SK-N-SH (cell line): Measurements from ENCODE around the gene SLC25A42. TPM values are rescaled to one million over a fixed set of nuclear protein-coding genes. Genes with fewer than 3 reads are reported as not detected.

ENCODE experiments used
- CTCF ChIA-PET: fragments of 300-600, 350-600 bp; formaldehyde crosslinking; extraction: SDS; loops from one replicate; lab custom pipeline; 2021; lab: Yijun Ruan, JAX
- POLR2A ChIA-PET: fragments of 350-600 bp; sonication (Branson Sonifier 250); formaldehyde crosslinking; extraction: SDS; loops from one replicate; lab custom pipeline; 2020; ENCODE audit warnings: antibody characterized with exemption, inconsistent platforms; lab: Yijun Ruan, JAX
- DNase-seq: peaks from one replicate; pipeline ENCODE4 v3.0.0; 2012
- H2AFZ ChIP-seq: fragments of 200-600 bp; sonication (generic); 2 replicates; pipeline ENCODE4 v1.8.1; 2016; ENCODE audit warnings: antibody characterized with exemption, mild to moderate bottlenecking, low read depth
- H3F3A ChIP-seq: fragments of 200-600 bp; sonication (generic); replicated peaks from 2 replicates; pipeline ENCODE3; 2016; ENCODE audit warnings: antibody characterized with exemption, mild to moderate bottlenecking; ENCODE audit not compliant: insufficient read depth
- H3K27ac ChIP-seq, 2 experiments: fragments of 200-500 bp in 1 of 2; fragments of 200-600 bp in 1 of 2; sonication (Bioruptor generic) in 1 of 2; sonication (generic), shearing (Covaris generic) in 1 of 2; 2 replicates each; pipeline versions ENCODE4 v1.5.1 to v1.6.1; 2014 to 2016; ENCODE audit warnings: low read depth in 2 of 2, inconsistent platforms in 1 of 2, low read length in 1 of 2, mild to moderate bottlenecking in 1 of 2, mixed read lengths in 1 of 2
- H3K27me3 ChIP-seq: fragments of 200-600 bp; sonication (generic), shearing (Covaris generic); 2 replicates; pipeline ENCODE4 v1.6.1; 2016; ENCODE audit warnings: mixed run types; ENCODE audit not compliant: insufficient read depth
- H3K36me3 ChIP-seq, 2 experiments: fragments of 200-500 bp in 1 of 2; fragments of 200-600 bp in 1 of 2; sonication (Bioruptor generic) in 1 of 2; sonication (generic) in 1 of 2; replicated peaks in 1 of 2; 2 replicates each; pipeline versions ENCODE3 to v1.5.1; 2014 to 2016; ENCODE audit warnings: low read length in 1 of 2, mild to moderate bottlenecking in 1 of 2; ENCODE audit not compliant: insufficient read depth in 2 of 2, control insufficient read depth in 1 of 2
- H3K4me1 ChIP-seq, 2 experiments: fragments of 200-500 bp in 1 of 2; fragments of 200-600 bp in 1 of 2; sonication (Bioruptor generic) in 1 of 2; sonication (generic), shearing (Covaris generic) in 1 of 2; 2 replicates each; pipeline versions ENCODE4 v1.5.1 to v1.6.1; 2014 to 2016; ENCODE audit warnings: low read depth in 1 of 2, low read length in 1 of 2, mixed run types in 1 of 2; ENCODE audit not compliant: insufficient read depth in 2 of 2, control insufficient read depth in 1 of 2
- H3K4me2 ChIP-seq: fragments of 200-600 bp; sonication (generic), shearing (Covaris generic); 2 replicates; pipeline ENCODE4 v1.6.1; 2017; ENCODE audit warnings: mixed run types
- H3K4me3 ChIP-seq, 2 experiments: fragments of 200-500 bp in 1 of 2; fragments of 200-600 bp in 1 of 2; sonication (Bioruptor generic) in 1 of 2; sonication (generic), shearing (Covaris generic) in 1 of 2; 2 replicates each; pipeline versions ENCODE4 v1.5.1 to v1.8.1; 2014 to 2016; ENCODE audit warnings: low read depth in 2 of 2, inconsistent platforms in 1 of 2, low read length in 1 of 2, mild to moderate bottlenecking in 1 of 2, mixed read lengths in 1 of 2, moderate library complexity in 1 of 2
- H3K79me2 ChIP-seq: fragments of 200-600 bp; sonication (generic); 2 replicates; pipeline ENCODE4 v1.8.1; 2017; ENCODE audit warnings: mild to moderate bottlenecking; ENCODE audit not compliant: insufficient read depth
- H3K9ac ChIP-seq: fragments of 200-600 bp; sonication (generic); 2 replicates; pipeline ENCODE4 v1.6.1; 2017; ENCODE audit warnings: mixed run types
- H3K9me2 ChIP-seq: fragments of 200-600 bp; sonication (generic); 2 replicates; pipeline ENCODE4 v1.6.1; 2017; ENCODE audit warnings: mixed run types
- H3K9me3 ChIP-seq: fragments of 200-600 bp; sonication (generic); 2 replicates; pipeline ENCODE4 v1.6.1; 2017; ENCODE audit warnings: mixed run types, mild to moderate bottlenecking, moderate library complexity
- H4K20me1 ChIP-seq: fragments of 200-600 bp; sonication (generic); 2 replicates; pipeline ENCODE4 v1.6.1; 2017; ENCODE audit warnings: mild to moderate bottlenecking, mixed run types; ENCODE audit not compliant: insufficient read depth
- CHD2 ChIP-seq: fragments of 150-350 bp; IDR thresholded peaks from 2 replicates; pipeline ENCODE4 v1.6.1; 2018; ENCODE audit warnings: low read length; ENCODE audit not compliant: partially characterized antibody
- EZH2phosphoT487 ChIP-seq: fragments of 200-600 bp; sonication (generic); IDR thresholded peaks from 2 replicates; pipeline ENCODE4 v1.6.1; 2017; ENCODE audit warnings: low read depth, mixed run types, mild to moderate bottlenecking, antibody characterized with exemption, moderate library complexity, borderline replicate concordance
- FOSL2 ChIP-seq: IDR thresholded peaks from 2 replicates; pipeline ENCODE4 v1.4.0; 2012; ENCODE audit warnings: low read depth, mild to moderate bottlenecking, moderate library complexity, borderline replicate concordance
- GATA2 ChIP-seq: sonication (generic); formaldehyde crosslinking; IDR thresholded peaks from 2 replicates; pipeline ENCODE4 v1.5.0; 2020; ENCODE audit warnings: mild to moderate bottlenecking, missing genetic modification reagents
- MXI1 ChIP-seq: IDR thresholded peaks from 2 replicates; pipeline ENCODE4 v1.6.1; 2012; ENCODE audit warnings: mild to moderate bottlenecking, low read depth, low read length, improper control_type of control experiment
- NFIC ChIP-seq: IDR thresholded peaks from 2 replicates; pipeline ENCODE4 v1.4.0; 2012; ENCODE audit warnings: borderline replicate concordance
- NRF1 ChIP-seq: IDR thresholded peaks from 2 replicates; pipeline ENCODE4 v1.6.1; 2012; ENCODE audit warnings: low read depth, mild to moderate bottlenecking, low read length
- RCOR1 ChIP-seq: fragments of 150-350 bp; IDR thresholded peaks from 2 replicates; pipeline ENCODE4 v1.6.1; 2017; ENCODE audit warnings: antibody characterized with exemption, low read length
- RFX5 ChIP-seq: IDR thresholded peaks from 2 replicates; pipeline ENCODE4 v1.6.1; 2012; ENCODE audit warnings: mild to moderate bottlenecking, improper control_type of control experiment, low read length
- TAF1 ChIP-seq: IDR thresholded peaks from 2 replicates; pipeline ENCODE4 v1.6.1; 2012; ENCODE audit warnings: low read depth, mild to moderate bottlenecking, low read length, moderate library complexity, borderline replicate concordance
- WGBS: methylation state at CpG from one replicate; pipeline ENCODE4 v1.1.6; 2017; ENCODE audit warnings: low lambda C conversion rate; 5-methylcytosine and 5-hydroxymethylcytosine counted together
- polyA plus RNA-seq, 3 experiments: library from polyadenylated mRNA; depleted of rRNA; stranded (reverse); fragments of >200 nt; gene quantifications; 2 replicates each; pipeline ENCODE4 v1.2.3, GENCODE V29; 2012
- TF ChIP-seq, protein P1 (sequence below): fragments of 200-600 bp; sonication (generic); IDR thresholded peaks from 2 replicates; pipeline ENCODE4 v1.6.1; 2017; ENCODE audit warnings: antibody characterized with exemption, mild to moderate bottlenecking, moderate library complexity
- TF ChIP-seq, protein P2 (sequence below): fragments of 150-350 bp; IDR thresholded peaks from 2 replicates; pipeline ENCODE4 v1.6.1; 2017; ENCODE audit warnings: antibody characterized with exemption, low read length, low read depth, borderline replicate concordance
- TF ChIP-seq, protein P3 (sequence below): IDR thresholded peaks from 2 replicates; pipeline ENCODE4 v1.4.0; 2012; ENCODE audit warnings: low read depth
- TF ChIP-seq, protein P4 (sequence below): IDR thresholded peaks from 2 replicates; pipeline ENCODE4 v1.4.0; 2012; ENCODE audit warnings: low read depth, borderline replicate concordance
- TF ChIP-seq, protein P5 (sequence below): IDR thresholded peaks from 2 replicates; pipeline ENCODE4 v1.4.0; 2012; ENCODE audit warnings: low read depth, borderline replicate concordance

Gene SLC25A42
- polyA plus RNA-seq, 1 of the 3 experiments (the other 2 are of a cell fraction), result 6.1 TPM

DNA sequence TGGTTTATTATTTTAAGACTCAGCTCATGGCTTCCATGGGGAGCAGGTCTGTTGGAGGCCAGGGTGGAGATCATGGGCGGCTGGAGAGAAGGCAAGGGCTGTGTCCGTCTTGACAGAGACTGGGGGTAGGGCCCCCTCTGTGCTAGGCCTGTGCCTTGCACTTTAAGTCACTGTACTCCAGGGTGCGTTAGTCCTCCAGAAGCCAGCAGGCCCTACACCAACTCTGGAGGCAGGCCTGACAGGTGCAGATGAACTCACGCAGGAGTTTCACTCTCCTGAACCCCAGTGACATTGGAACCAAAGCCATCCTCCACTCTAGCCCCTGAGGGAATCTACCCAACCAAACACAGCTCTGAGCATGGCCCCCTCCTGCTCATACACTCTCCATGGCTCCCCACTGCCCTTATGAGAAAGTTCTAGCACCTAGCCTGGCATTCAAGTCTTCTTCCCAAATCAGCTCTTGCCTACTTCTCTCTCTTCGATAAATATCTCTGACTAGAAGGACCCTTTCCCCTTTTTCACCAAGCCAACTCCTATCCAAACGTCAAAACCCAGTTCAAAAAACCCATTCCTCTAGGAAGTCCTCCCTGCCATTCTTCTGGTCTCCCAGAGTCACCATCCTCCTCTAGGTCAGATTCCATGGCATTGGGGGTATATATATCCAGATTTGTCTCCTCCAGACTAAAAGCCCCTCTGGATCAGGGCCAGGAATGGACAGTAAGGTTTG lies 91.1 kb downstream of the SLC25A42 start:
- H3K79me2 ChIP-seq, result no peaks in the 10 kb centered on the region
- H3F3A ChIP-seq, result no peaks in the 10 kb centered on the region
- peaks cover 0 to 9% of the 10 kb centered on the region in 2 experiments for H3K36me3 ChIP-seq
- H3K4me2 ChIP-seq, result no peak overlapping the region
- H3K9ac ChIP-seq, result no peak overlapping the region
- ChIA-PET CTCF (interaction anchor here (5.9 to 6.5 kb wide), 2 partner anchors 8 to 21 kb away, joined by 51 to 79 read pairs; no protein-coding TSS in a partner anchor), POLR2A (no interaction called here)
- no peaks in the 10 kb centered on the region for H4K20me1 ChIP-seq
- no peaks in the 10 kb centered on the region for H3K27me3 ChIP-seq
- 90% methylated on average over 4 of the region's 6 CpGs for WGBS
- DNase-seq, result no peak
- no peak overlapping the region for H3K27ac ChIP-seq
- no peak overlapping the region for H2AFZ ChIP-seq
- H3K4me1 ChIP-seq, result no peaks in the 10 kb centered on the region
- TF ChIP-seq, protein P1, sequence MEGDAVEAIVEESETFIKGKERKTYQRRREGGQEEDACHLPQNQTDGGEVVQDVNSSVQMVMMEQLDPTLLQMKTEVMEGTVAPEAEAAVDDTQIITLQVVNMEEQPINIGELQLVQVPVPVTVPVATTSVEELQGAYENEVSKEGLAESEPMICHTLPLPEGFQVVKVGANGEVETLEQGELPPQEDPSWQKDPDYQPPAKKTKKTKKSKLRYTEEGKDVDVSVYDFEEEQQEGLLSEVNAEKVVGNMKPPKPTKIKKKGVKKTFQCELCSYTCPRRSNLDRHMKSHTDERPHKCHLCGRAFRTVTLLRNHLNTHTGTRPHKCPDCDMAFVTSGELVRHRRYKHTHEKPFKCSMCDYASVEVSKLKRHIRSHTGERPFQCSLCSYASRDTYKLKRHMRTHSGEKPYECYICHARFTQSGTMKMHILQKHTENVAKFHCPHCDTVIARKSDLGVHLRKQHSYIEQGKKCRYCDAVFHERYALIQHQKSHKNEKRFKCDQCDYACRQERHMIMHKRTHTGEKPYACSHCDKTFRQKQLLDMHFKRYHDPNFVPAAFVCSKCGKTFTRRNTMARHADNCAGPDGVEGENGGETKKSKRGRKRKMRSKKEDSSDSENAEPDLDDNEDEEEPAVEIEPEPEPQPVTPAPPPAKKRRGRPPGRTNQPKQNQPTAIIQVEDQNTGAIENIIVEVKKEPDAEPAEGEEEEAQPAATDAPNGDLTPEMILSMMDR, result no peak
- TF ChIP-seq CHD2 (no peak), FOSL2 (no peak), RFX5 (no peak), MXI1 (no peak), RCOR1 (no peak)
- TF ChIP-seq, protein P2, sequence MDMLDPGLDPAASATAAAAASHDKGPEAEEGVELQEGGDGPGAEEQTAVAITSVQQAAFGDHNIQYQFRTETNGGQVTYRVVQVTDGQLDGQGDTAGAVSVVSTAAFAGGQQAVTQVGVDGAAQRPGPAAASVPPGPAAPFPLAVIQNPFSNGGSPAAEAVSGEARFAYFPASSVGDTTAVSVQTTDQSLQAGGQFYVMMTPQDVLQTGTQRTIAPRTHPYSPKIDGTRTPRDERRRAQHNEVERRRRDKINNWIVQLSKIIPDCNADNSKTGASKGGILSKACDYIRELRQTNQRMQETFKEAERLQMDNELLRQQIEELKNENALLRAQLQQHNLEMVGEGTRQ, result no peak
- no peak overlapping the region for H3K4me3 ChIP-seq
- H3K9me3 ChIP-seq, result no peaks in the 10 kb centered on the region
- H3K9me2 ChIP-seq, result no peaks in the 10 kb centered on the region

DNA sequence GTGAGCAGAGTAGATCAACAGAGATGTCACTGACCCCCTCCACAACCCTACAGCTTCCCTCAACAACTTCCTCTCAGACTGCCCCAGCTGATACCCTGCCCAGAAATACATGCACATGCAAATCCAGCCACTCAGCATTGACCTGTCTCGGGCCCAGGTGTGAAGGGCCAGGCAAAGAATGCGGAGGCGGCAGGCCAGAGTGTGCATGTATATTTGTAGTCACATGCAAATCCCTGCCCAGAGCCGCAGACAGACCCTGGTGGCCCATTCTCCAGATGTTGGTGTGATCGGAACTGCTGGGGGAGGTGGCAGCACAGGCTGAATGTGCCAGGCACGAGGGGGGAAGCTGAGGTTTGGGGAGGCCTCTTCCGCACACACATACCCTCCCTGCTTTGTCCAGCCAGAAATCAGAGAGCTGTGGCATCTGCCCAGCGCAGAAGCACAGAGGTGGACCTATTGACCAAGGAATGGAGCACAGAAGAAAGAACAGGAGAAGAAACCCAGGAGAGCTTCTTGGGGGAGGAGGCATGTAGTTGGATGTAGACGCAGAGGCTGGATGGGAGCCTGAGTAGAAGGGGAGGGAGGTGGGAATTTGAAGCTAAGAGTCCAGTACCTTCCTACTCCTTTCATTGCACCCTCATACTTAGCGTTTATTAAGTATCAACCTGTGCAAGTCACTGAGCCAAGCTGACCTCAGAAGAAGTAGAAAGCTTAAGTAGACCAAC lies 91.9 kb downstream of the SLC25A42 start:
- CTCF ChIA-PET, result interaction anchor here (1.0 to 6.5 kb wide), 6 partner anchors 9 to 334 kb away, joined by 3 to 79 read pairs (median 8); no protein-coding TSS in a partner anchor
- no peak for DNase-seq
- WGBS, result 97% methylated on average over 10 of the region's 10 CpGs

More for the DNA sequence above, 91.9 kb downstream of the SLC25A42 start:
- Histone ChIP-seq H3K27me3 (no peaks in the 10 kb centered on the region), H3K79me2 (no peaks in the 10 kb centered on the region), H3F3A (no peaks in the 10 kb centered on the region), H4K20me1 (no peaks in the 10 kb centered on the region), H2AFZ (no peak overlapping the region), H3K27ac (no peak overlapping the region), H3K4me1 (no peaks in the 10 kb centered on the region), H3K4me3 (no peak overlapping the region), H3K9me3 (no peaks in the 10 kb centered on the region), H3K9ac (no peak overlapping the region), H3K9me2 (no peaks in the 10 kb centered on the region), H3K4me2 (no peak overlapping the region), H3K36me3 (peaks cover 0 to 9% of the 10 kb centered on the region in 2 experiments)
- TF ChIP-seq CHD2, result no peak
- no peak for TF ChIP-seq NFIC
- TF ChIP-seq TAF1, result no peak
- TF ChIP-seq, protein P3, sequence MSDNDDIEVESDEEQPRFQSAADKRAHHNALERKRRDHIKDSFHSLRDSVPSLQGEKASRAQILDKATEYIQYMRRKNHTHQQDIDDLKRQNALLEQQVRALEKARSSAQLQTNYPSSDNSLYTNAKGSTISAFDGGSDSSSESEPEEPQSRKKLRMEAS, result no peak
- TF ChIP-seq, protein P4, sequence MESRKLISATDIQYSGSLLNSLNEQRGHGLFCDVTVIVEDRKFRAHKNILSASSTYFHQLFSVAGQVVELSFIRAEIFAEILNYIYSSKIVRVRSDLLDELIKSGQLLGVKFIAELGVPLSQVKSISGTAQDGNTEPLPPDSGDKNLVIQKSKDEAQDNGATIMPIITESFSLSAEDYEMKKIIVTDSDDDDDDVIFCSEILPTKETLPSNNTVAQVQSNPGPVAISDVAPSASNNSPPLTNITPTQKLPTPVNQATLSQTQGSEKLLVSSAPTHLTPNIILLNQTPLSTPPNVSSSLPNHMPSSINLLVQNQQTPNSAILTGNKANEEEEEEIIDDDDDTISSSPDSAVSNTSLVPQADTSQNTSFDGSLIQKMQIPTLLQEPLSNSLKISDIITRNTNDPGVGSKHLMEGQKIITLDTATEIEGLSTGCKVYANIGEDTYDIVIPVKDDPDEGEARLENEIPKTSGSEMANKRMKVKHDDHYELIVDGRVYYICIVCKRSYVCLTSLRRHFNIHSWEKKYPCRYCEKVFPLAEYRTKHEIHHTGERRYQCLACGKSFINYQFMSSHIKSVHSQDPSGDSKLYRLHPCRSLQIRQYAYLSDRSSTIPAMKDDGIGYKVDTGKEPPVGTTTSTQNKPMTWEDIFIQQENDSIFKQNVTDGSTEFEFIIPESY, result no peak
- no peak for TF ChIP-seq GATA2 (CRISPR knock-in tag)
- TF ChIP-seq, protein P5, sequence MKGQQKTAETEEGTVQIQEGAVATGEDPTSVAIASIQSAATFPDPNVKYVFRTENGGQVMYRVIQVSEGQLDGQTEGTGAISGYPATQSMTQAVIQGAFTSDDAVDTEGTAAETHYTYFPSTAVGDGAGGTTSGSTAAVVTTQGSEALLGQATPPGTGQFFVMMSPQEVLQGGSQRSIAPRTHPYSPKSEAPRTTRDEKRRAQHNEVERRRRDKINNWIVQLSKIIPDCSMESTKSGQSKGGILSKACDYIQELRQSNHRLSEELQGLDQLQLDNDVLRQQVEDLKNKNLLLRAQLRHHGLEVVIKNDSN, result no peak
- no peak for TF ChIP-seq EZH2phosphoT487
- no peak for TF ChIP-seq NRF1
- POLR2A ChIA-PET, result no interaction called here
